ACHN (cell line): ENCODE data around the gene CCK.

ENCODE experiments used
- DNase-seq: peaks from one replicate; pipeline ENCODE4 v3.0.0-alpha.2; 2015
- in situ Hi-C: cut with HindIII; loops from 2 replicates; pipeline ENCODE4 v1.10.0; 2017; ENCODE audit warnings: low sequenced_read_pairs, low pct_ligation_motif_present, low pct_unique_long_range_greater_than_20kb

Gene CCK

DNA sequence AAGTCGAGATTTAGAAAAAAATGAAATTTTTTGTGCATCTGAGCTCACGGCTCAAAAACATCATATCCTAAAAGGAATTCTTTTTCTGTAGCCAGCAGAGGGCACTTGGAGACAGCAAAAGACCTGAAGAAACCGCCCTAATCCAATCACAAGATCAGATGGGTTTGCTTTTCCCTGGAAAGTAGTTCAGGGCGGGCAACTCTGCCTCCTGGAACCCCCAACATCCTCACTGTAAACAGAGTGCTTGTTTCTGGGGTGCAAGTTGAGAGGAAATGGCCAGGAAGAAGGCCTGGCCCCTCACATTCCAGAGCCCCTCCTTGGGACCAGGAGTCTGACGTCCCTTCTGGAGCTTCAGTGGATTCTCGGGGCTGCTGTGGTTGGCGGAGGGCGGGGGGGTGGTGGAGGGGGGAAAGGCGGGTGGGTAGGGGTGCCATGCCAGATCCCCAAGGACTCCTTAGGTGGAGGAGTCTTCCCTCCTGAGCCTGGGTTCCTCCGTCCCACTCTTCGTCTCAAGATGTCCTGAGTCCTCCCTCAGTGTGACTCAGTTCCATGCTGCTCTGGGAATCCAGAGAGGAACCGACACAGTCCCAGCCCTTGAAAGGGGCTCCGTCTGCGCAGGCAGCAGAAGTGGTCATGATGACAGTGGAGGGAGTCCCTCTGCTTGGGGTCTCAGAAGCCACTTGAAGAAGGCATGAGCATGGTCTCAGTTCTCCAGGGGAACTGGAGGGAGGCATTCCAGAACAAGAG, 35.9 kb downstream of the CCK start:
- in situ Hi-C loops: no loop called here

DNA sequence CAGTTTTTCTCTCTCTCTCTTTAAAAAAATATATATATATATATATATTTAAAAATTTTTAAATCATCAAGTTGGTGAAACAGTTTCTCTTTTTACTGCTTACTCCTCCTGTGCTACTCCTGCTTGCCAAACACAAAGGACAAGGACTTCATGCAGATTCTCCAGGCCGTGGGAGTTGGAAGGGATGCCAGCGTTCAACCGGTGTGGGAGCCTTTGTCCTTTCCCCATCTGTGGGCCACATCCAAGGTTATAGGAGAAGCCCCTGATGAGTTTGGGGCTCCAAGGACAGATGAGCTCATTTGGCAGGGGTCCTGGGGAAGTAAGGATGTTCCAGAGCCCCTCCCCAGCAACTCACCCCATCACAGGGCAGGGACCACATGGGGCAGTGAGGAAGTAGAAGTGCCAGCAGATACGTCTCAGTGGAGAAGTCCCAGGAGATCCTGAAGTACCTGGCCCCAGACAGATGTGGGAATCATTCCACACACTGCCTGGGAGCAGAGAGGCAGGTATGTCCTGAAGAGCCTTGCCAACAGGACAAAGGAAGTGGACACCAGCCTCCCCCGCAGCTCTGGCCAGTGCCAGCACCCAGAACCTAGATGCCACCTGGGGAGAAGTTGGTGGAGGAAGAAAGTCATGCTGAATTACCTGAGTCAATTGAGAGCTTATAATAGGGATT, 36.6 kb downstream of the CCK start:
- in situ Hi-C loops: no loop called here
- DNase-seq: no peak

More for the DNA sequence above, 35.9 kb downstream of the CCK start:
- peak; percentile 45 for DNase-seq

DNA sequence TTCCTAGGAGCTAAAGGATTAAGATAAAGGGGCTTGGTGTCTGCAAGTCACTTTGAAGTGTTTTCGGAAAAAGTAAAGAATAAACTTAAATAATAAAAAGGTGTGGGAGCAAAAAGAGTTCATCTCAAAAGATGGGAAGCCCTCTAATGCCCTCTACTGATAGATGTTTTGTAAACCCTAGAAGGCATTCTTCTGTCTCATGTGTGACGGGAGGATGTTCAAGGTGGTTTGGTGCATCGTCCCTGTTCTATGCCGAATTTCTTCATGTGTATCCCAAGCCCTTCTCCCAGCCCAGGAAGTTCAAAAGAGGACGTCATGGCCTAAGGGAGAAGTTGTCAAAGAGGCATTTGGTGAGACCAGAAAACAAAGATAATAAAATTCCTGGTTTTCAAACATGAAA, 37.2 kb downstream of the CCK start:
- in situ Hi-C loops: no loop called here
- DNase-seq: peak; percentile 30

DNA sequence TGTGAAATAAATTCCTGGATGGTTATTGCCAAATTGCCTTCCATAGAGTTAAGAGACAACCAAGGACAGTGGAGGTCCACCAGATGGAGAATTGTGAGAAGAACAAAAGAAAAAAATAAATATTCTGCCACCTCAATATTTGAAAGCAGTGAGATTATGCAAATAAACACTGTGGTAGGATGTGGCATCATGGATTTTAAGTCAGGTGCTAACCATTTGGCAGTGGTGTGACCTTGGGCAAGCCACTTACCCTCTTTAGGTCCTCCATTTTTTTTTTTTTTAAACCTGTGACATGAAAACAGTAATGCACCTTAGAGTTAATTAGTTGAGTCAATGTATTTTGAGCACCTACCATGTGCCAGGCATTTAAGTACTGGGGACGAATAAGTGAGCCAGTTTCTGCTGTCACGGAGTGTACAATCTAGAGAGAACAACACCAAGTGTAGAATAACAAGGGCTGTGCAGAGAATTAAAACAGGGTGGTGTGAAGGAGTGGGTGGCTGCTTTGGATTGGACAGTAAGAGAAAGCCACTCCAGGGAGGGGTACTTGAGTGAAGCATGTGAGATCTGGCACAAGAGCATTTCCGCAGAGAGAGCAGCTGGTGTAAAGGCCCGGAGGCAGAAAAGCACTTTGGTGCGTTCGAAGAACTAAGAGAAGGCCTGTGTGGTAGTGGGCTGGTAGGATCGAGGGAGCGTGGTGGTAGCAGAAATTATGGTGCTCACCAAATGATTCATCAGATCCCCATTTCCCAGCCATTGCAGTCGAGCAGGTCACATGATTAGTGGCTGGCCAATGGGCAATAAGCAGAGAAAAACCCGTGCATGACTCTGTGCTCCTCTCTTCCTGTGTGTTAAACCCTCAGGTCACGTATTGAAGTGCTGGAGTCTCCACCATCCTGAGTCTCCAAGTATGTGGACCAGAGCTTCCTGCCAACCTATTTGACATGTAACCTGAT, 39.2 kb downstream of the CCK start:
- DNase-seq: no peak
- in situ Hi-C loops: no loop called here

DNA sequence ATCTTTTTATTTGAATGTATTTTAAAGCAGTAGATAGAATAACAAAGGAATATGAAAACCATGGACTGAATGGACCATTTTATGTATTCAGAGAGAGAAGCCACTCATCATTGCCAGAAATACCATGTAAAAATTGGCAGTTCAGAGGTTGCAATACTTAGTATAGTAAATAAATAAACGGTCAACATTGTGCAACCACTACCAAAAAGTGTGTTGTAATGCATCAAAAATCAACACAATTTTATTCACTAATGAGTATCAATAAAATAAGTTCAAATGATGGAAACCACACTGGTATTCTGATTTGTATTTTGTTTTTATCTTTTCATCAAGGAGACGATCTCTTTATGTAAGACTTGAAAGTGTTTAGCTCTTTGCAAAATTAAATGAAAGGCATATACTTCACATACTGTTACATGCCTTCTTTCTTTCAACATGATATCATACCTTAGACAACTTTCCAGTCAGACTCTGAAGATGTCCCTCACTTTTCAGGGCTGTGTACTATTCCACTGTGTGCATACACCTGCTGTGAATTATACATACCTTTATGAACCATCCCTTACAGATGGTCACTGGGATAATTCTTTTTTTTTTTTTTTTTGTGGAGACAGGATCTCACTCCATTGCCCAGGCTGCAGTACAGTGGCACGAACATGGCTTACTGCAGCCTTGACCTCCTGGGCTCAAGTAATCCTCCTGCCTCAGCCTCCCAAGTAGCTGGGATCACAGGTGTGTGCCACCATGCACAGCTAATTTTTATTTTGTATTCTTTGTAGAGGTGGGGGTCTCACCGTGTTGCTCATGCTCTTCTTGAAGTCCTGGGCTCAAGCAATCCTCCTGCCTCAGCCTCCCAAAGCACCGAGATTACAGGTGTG, 40.3 kb downstream of the CCK start:
- DNase-seq: no peak
- in situ Hi-C loops: no loop called here

DNA sequence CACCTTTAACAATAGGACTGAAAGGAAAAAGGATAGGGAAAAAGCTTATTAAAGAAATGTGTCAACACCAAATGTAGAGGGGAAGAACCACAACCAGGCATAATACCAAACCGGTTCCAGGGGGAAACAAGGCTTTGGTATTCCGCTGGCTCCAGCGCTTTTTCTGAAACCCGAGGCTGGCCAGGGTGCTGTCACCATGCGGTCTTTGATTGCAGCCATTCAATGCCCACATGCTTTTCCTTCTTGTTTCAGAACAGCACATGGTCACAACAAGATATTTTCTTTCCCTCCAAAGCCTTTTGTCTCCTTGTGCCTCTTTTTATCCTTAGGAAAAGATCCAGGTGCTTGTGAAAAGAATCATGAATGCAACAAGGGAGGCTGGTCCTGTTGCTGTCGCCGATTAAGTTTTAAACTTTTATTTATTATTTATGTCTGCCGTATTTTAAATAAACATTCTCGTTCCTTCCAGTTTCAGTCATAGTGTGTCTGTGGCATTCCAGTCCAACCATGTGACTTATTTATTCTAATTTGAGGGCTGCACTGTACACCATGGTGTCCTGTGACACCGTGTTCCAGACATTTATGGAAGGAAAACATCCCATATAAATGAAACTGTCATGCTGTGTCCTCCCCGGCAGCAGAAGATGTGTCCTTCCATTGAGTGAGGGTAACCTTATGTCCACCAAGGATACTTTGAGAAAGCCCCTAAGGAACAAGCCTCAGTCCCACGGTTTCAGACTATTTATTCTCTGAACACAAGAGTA, 41.1 kb downstream of the CCK start:
- in situ Hi-C loops: no loop called here
- no peak for DNase-seq

DNA sequence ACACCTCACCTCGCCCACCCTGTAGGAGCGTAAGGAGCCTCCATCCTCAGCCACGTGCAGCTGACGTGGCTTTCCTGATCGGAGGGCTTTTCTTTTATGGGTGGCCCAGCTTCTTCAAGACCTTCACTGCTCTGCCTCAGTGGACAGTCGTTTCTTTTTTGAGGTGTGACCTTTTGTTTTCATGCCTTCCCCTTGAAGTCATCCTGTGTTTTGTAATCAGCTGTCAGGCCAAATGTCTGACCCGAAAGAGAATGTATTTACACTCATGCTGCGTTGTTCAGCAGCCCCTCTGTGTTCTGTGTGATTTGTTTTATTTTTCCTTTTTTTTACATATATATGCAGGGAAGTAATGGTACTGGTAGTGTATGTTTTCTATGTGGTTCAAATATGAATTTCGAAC, 41.8 kb downstream of the CCK start:
- no peak for DNase-seq
- in situ Hi-C loops: no loop called here

DNA sequence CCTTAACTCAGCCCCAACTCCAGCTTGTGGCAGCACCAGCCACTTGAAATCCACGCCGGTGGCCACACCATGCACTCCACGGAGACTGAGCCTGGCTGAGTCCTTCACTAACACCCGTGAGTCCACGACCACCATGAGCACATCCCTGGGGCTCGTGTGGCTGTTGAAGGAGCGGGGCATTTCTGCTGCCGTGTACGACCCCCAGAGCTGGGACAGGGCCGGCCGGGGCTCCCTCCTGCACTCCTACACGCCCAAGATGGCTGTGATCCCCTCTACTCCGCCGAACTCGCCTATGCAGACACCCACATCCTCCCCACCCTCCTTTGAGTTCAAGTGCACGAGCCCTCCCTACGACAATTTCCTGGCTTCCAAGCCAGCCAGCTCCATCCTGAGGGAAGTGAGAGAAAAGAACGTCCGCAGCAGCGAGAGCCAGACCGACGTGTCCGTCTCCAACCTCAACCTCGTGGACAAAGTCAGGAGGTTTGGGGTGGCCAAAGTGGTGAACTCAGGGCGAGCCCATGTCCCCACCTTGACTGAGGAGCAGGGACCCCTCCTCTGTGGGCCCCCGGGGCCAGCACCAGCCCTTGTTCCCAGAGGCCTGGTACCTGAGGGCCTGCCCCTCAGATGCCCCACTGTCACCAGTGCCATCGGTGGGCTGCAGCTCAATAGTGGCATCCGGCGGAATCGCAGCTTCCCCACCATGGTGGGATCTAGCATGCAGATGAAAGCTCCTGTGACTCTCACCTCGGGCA, 42.9 kb downstream of the CCK start:
- DNase-seq: no peak
- in situ Hi-C loops: no loop called here

DNA sequence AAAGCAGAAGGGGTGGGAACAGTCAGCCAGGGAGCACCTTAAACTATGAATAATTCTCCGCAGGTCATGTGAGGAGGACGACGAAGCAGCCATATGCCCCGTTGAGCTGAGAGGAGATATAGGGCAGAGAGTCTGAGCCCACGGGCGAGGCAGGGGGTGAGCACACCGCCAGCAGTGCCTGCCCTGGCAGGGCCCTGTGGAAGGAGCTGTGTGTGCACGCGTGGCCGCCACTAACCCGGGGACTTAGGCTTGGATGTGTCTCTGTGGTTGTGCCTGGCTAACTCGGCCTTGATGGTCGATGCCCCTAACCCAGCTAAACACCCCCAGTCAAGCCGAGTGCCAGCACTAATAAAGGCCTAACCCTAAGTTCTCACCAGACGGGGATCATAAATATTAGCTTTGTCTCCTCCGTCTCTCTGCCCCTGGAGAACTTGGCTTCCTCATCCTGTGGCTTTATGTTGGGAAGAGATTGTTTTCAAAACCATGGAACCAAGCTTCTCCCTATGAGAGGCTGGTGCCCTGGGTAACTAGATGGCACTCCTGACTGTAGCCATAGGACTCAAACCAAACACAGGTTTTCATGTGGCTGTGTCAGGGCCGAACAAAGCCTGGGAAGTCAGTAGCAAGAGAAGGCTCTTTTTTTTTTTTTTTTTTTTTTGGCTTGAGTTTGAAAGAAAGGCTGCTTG, 45.4 kb downstream of the CCK start:
- in situ Hi-C loops: no loop called here
- no peak for DNase-seq

DNA sequence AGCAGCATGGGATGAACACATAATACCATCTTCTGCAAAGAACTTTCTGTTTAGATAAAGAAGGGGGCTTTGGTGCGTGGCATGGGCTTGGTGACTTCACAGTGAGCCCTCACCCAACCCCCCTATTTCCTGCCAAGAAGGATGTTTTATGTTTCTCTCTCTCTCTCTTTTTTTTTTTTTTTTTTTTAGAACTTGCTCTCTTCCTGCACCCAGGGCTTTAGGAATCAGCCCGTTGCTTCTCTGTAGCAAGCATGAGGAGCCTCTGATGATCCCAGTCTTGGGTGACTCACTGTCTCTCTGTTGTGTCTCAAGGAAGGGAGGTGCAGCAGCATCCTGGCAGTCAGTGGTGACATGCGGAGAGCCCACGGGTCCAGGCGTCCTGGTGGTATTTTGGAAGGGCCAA, 49.1 kb downstream of the CCK start:
- DNase-seq: no peak
- in situ Hi-C loops: no loop called here

DNA sequence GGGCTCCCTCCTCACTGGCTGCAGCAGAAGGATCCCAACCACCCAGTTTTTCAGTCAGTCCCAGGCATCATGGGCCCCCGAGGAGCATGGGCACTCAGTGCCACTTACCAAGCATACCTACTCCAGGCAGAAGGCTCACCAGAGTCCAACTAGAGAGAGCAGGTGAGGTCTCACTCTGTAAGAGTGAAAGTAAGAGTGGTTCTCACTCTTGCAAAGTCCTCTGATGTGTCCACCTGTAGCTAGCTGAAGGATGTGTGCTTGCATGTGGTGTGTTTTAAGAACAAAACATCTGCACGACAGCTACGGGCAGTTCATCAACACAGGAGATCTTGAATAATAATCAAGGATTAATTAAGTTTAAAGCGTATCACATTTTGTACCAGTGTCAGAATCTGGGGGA, 49.7 kb downstream of the CCK start:
- in situ Hi-C loops: no loop called here
- no peak for DNase-seq

DNA sequence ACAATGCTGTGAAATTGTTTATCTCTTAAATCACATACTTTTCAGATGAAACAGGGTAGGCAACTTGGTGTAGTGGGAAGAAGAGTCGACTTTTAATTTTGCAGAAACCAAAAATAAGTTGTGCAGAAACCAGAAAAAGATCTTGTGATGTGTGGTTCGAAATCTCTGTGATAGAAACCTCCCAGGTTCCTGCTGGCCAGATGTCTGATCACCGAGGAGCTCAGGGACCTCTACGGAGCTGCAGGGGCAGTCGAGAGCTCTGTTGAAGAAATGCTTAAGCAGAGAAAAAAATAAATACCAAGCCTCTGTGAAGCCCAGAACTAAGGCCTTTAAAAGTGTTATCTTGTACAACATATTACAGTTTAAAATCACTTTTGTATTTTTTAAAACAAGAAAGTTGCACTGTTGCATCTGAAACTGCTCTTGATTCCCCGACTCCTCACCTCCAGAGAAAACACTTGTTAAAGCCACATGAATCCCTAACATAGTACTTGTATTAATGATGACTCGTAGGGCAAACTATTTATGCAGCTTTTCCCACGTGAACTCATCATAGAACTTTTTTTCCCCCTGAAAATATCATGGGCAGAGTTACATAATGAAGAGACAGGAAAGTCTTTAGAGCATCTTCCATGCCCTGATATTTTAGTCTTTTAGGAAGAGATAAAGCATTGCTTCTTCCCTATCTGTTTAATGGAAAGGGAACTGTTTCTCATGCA, 51.3 kb downstream of the CCK start:
- DNase-seq: no peak
- in situ Hi-C loops: no loop called here

DNA sequence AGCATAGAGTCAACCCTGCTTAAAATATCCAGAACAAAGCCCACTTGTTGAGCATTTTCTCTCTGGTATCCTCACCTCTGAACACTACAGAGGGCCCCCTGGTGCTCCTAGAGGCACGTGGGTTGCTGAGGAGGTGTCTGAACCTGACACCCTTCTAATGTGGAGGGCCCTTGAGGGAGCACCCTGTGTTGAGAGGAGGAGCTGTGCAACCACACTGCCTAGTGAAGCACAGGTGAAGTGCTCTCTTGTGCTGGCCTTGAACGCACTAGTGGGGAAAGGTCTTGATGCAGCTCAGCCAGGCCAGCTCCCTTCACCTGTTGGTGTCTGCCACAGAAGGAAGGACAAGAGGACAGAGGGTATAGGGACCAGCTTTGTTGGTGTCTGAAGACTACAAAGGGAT, 51.9 kb downstream of the CCK start:
- no peak for DNase-seq
- in situ Hi-C loops: no loop called here

DNA sequence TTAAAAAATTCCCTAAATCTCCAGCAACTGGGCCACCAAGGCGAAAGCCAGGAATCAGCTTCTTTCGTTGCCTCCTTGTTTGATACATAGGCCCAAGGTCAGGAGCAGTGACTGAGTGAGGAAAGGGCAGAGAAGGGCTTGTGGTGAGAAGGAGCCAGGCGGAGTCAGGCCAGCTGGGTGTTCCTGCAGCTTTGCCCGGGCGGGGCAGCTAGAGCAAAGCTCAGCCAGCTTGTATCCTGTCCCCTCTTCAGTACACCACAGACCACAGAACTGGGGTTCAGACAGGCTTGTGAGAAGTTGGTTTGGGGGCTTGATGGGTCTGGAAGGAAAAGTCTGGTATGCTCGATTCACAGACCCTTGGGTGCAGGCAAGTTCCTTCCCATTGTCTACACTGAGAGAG, 52.6 kb downstream of the CCK start:
- in situ Hi-C loops: no loop called here
- no peak for DNase-seq

DNA sequence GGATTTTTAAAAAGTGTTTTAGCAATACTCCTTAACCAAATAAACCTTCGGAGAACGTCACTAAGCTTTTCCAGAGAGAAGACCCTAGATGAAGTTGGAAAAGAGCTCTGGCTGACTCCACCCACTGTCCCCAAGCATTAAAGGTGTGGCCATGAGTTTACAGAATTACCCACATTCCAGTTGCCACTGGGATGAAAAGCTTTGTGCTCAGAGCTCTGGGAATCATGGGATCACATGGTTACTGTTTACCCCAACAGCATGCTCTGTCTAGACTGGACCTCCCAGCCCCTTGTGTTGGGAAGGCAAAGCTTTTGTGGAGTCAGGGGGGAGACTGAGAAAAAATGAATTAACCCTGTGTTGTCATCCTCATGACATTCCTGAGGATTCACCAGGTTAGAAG, 55.3 kb downstream of the CCK start:
- in situ Hi-C loops: no loop called here
- DNase-seq: no peak

DNA sequence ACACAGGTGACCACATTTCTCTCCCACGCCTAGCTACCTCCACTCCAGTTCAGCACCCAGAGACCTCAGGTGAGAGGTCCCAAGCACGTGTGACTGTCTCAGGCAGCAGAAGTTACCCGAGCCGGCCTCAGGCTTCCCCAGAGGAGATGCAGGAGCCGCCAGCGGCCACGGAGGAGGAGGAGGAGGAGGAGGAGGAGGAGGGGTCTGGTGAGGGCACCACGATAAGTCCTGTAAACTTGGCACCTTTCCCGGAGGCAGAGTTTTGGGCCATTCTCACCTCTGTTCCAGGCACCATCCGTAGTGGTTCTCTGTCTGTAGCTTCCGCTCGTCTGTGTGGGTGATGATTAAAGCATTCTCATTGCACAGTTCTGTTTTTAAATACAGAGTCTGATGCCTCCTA, 56.1 kb downstream of the CCK start:
- in situ Hi-C loops: no loop called here
- DNase-seq: no peak
